Dedifferentiated amniotic fluid mesenchymal stem cell (primary cell): Measurements from ENCODE around the gene TMEM181.

Experiments used
- DNase-seq: peaks from one replicate; pipeline ENCODE4 v3.0.0-alpha.2; 2016; ENCODE audit errors: extremely low spot score

TMEM181 gene

DNA sequence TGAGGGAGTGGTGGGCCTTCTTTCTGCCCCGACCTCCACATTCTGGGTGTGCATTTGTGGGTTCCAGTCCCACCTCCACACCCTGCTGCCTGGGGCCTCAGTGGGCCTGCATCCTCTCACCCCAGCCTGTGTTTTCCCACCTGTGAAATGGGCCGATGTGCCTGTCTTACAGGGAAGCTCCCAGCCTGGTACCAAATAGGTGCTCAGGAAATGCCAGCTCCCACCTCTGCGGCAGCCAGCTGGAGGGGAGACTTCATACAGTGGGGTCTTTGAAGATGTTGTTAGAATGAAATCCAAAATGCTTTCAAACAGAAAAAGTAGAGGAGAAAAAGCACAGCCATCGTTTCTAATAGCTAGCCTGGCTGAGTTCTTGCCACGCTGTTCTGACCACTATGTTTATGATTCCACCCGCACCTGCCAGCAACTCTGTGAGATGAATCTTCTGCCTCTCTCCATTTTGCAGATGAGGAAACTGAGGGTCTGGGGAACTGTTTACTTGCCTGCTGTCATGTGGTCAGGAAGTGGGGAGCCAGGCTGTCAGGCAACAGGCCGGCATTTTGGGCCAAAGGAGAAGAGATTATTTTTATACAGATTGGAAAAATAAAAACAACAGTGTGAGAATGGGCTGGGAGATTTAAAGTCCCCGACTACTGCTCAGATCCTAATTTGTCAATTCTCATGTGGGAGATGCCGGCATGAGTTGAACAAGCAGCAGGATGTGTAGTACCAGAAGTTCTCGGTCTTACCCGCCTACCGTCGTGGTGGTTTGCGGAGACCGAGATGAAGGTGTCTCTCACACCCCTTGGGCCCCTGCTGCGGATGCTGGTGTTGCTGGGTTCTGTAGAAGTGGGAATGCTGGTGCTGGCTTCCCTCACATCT is 4.6 kb downstream of the TMEM181 start:
- no peak for DNase-seq

DNA sequence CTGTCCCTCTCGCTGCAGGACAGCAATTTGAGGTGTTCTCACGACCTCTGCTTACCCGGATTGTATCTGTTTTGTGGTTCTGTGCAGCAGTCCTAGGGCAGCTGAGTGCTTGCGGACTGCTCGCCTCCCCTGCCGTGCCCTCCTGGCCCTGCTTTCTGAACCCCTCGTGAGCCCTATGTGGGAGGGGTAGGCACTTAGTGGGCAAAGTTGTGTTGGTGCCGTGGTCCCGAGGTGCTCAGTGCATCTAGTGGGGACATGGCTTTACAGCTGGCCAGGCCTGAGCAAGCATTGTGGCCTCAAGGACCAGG is 5.2 kb downstream of the TMEM181 start:
- no peak for DNase-seq

GRCh38 chr6:158565482-158566040 is 5.7 kb downstream of the TMEM181 start:
- no peak for DNase-seq

DNA sequence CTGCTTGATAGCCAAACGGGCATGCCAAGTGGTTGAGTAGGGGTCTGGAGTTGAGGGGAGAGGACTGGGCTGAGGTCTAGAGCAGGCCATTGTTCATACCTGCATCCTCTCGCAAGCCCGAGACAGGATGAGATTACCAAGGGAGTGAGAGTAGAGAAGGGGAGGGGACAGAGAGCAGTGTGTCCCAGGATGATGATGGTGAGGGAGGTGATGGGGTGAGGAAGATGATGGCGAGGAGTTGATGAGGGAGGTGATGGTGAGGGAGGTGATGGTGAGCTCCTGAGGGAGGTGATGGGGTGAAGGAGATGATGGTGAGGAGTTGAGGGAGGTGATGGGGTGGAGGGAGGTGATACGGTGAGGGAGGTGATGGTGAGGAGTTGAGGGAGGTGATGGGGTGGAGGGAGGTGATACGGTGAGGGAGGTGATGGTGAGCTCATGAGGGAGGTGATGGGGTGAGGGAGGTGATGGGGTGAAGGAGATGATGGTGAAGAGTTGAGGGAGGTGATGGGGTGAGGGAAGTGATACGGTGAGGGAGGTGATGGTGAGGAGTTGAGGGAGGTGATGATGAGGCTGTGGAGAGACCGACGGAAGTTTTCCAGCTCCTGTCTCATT is 6.4 kb downstream of the TMEM181 start:
- no peak for DNase-seq

DNA sequence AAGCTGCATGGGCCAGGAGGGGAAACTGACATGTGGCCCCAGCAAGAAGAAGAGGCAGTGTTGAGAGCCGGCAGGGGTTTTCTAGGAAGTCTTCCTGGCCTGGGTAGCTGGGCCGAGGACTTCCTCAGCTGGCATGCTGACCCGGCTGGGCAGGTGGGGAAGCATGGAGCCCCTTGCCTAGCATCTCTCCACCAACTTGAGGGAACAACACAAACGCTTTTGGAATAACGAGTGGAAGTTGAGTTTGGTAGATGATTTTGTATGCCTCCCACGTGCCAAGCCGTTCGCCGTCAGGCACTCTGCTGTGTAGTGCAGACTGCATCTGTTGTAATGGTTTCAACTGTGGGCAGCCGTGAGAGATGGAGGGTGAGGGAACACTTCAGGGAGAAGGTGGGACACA is 7.3 kb downstream of the TMEM181 start:
- DNase-seq = no peak

DNA sequence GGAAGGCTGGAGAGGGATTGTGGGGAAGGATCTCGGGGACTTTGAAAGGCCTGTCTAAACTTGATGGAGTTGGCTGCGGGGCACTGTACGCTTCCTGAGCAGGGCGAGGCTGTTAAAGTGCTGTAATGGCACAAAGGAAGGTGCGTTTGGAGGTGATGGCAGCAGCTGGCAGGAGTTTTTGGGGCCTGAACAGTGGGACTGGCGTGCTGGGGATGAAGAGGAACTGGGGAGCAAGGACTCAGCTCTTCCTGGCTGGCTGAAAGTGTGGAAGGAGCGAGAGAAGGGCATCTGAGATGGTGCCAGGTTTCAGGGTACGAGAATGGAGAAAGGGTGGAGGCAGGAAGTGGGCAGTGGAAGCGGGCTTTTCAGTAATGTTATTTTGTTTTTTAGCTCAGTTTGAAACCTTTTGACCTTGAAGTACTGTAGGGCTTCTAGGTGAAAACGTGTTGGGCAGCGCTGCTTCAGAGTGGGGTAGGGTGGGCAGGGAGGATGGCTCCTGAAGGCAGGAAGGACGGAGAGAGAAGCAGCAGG is 8.0 kb downstream of the TMEM181 start:
- DNase-seq = no peak

DNA sequence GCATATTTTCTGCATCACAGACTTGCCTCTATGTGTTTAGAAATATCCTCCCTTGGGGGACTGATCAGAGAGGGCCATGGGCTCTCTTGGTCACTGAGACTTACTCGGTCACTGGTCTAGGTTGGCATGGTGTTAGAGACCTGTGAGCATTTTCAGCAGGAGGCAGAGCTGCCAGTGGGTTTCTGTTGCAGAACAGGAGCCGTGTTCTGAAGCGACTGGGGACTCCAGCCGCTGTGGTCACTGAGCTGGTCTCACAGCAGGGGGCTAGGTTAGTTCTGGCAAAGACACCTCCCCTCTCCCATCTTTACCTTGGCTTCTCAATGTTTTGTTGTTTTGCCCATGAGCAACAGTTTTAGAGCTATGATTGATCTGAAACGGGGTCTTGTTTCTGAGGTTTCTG is 8.7 kb downstream of the TMEM181 start:
- no peak for DNase-seq

DNA sequence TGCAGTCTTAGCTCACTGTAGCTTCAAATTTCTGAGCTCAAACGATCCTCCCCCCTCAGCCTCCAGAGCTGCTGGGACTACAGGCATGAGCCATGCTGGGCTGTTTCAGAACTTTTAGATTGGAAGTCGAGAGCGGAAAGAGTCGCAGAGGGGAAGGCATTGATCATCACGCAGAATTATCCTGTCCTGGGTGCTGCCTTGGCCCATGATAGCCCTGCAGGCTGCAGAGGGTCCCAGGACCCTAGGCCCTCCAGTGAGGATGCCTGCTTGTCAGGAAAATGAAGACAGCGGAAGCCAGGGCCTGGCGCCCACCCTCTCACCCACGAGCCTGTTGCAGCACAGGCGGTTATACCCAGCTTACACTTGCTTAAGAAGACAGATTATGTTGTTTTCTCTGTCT is 9.1 kb downstream of the TMEM181 start:
- DNase-seq = no peak

GRCh38 chr6:158570681-158570962 is 10.7 kb downstream of the TMEM181 start:
- no peak for DNase-seq

GRCh38 chr6:158571826-158572652 is 12.1 kb downstream of the TMEM181 start:
- DNase-seq = no peak

DNA sequence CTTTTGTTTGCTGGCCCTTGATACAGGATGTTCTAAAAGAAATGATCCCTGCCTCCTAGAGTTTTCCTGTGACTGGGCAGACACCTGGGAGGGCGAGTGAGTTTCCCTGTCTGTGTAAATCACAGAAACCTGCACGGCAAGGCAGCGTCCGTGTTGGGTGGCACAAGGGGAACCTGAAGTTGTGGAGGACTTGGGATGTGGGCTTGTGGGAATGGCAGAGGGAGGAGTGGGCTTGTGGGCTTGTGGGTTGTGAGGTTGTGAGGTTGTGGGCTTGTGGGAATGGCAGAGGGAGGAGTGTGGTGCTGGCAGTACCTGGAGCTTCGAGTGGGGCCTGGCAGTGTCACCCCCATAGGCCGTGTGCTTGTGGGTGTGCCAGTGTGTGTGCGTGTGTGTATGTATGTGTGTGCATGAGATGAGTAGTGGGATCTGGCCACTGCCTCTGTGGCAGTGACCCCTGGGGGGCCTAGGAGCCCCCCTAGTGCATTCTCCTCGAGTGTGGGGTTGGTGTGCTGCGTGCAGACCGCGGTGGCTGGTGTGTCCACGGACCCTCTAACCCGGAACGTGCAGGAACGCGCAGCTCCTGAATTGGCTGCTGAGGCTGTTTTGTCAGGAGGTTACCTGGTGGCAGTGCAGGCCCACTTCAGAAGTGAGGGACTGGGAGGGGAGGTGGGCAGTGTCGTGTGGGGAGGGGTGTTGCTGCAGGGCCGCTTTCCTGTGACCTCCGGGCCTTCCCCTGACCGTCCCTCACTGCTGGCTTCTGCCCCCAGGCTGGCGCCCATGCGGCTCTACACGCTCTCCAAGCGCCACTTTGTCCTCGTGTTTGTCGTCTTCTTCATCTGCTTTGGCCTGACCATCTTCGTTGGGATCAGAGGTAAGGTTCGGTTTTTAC is 13.0 kb downstream of the TMEM181 start:
- no peak for DNase-seq

GRCh38 chr6:158573542-158573931 is 13.6 kb downstream of the TMEM181 start:
- DNase-seq = no peak

- no peak for DNase-seq
Measured at GRCh38 chr6:158574800-158575199, 14.9 kb downstream of the TMEM181 start.

GRCh38 chr6:158575550-158575949 is 15.7 kb downstream of the TMEM181 start:
- no peak for DNase-seq

DNA sequence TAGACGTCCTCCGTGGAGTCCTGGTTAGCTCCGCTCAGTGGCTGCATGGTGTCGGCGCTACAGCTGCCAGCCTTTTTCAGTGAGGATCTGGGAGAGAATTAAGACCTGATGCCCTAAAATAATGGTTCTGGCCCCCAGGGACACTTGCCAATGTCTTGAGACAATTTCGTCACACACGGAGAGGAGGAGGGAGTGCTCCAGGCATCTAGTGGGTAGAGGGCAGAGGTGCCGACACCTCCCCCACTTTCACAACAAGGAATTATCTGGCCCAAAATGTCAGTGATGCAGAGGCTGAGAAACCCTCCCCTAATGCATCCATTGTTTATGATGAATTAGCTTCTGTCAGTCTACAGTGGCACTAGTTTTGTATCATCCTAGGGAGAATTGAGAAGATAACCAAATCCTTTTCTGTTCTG is 24.4 kb downstream of the TMEM181 start:
- DNase-seq = no peak

- DNase-seq = no peak
Measured at GRCh38 chr6:158586652-158587051, 26.8 kb downstream of the TMEM181 start.

GRCh38 chr6:158589366-158589765 is 29.5 kb downstream of the TMEM181 start:
- no peak for DNase-seq

DNA sequence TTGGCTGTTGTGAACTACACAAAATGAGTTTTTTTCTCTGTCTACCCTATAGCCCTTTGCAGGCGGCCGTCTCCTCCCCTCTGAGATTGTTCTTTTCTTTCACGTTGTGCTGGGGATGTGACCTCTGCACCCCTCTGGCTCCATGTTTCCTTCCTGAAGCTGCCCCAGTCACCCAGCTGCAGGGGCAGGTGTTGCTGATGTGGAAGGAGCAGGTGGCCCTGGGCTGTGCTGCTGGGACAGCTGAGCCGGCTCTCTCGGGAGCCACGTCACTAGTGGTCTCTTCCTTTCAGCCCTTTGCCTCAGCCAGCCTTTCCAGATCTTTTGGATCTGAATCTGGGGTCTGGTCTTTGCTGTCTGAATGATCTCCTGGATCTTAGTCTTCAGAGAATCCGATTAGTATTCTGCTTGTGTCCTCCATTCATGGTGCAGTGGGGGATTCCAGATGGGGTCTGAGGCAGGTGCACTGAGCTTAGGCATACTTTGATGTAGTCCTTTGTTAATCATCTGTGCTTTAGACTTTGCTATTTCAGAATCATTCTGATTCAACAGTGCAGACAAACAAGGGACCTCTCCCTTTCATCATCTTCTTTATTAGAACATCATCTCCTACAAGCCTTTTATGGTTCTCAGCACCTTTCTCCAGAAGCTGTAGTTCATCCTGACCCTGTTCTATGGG is 31.4 kb downstream of the TMEM181 start:
- no peak for DNase-seq

DNA sequence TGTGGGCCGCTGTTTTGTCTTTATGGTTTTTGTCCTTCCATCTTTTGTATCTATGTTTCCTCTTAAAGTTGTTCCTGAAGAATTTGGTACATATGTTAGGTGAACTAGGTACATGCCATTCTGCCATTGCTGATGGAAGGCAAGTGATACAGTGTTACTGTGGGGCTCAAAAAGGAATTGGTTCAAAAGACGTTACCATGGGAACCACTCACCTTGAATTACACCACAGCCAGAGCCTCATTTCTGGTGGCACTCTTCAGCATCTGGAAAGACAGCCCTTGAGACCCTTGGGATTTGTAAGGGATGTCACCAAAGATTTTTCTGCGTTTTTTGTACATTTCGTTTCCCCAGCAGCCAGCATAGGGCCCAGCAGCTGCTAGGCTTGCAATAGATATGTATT is 31.9 kb downstream of the TMEM181 start:
- no peak for DNase-seq

- DNase-seq = no peak
Measured at GRCh38 chr6:158593670-158594069, 33.8 kb downstream of the TMEM181 start.

GRCh38 chr6:158595223-158595622 is 35.3 kb downstream of the TMEM181 start:
- no peak for DNase-seq
